ENCODE results near the gene CGN. TPM values are rescaled to one million over a fixed set of nuclear protein-coding genes. Genes with fewer than 3 reads are reported as not detected.

The CGN gene
- total and polyA plus RNA-seq, 10 donors, result 0.09 to 0.87 (median 0.27) TPM; not detected in 2

GRCh38 chr1:151553659-151554058 lies 42.5 kb downstream of the CGN start:
- DNase-seq, result no peak
- intact Hi-C loops (cut with DNase I; ENCODE audit: low total_unique reads), result no loop called here
- TF ChIP-seq CTCF (IDR thresholded peaks at IDR 0.05 in 8 of 11, conservative IDR thresholded peaks at IDR 0.05 in 3 of 11) (no peak), POLR2A (IDR thresholded peaks at IDR 0.05) (no peak), POLR2AphosphoS5 (IDR thresholded peaks at IDR 0.05) (no peak)
- 85 to 96% (median 91%) methylated on average over 4 of the region's 4 CpGs for WGBS, 5 donors
- Histone ChIP-seq H3K27ac (no peak overlapping the region), H3K27me3 (replicated peaks in 1 of 7) (no peaks in the 10 kb centered on the region), H3K9me3 (no peaks in the 10 kb centered on the region), H3K4me1 (no peaks in the 10 kb centered on the region), H3K4me3 (no peak overlapping the region), H3K36me3 (no peaks in the 10 kb centered on the region)

- Histone ChIP-seq H3K36me3 (no peaks in the 10 kb centered on the region), H3K4me1 (no peaks in the 10 kb centered on the region), H3K27me3 (replicated peaks in 1 of 7) (no peaks in the 10 kb centered on the region), H3K27ac (no peak overlapping the region), H3K9me3 (no peaks in the 10 kb centered on the region), H3K4me3 (no peak overlapping the region)
- WGBS, 5 donors, result 85 to 98% (median 89%) methylated on average over 2 of the region's 2 CpGs
- intact Hi-C loops (cut with DNase I; ENCODE audit: low total_unique reads), result no loop called here
- TF ChIP-seq POLR2A (IDR thresholded peaks at IDR 0.05), result no peak
- no peak for TF ChIP-seq POLR2AphosphoS5 (IDR thresholded peaks at IDR 0.05)
- TF ChIP-seq CTCF (IDR thresholded peaks at IDR 0.05 in 8 of 11, conservative IDR thresholded peaks at IDR 0.05 in 3 of 11), result no peak
- DNase-seq, result no peak
Observed at GRCh38 chr1:151556052-151556451, 44.9 kb downstream of the CGN start.

GRCh38 chr1:151562661-151563060 lies 51.5 kb downstream of the CGN start:
- no peaks in the 10 kb centered on the region for H3K27me3 ChIP-seq (replicated peaks in 1 of 7)
- no peak for TF ChIP-seq POLR2A (IDR thresholded peaks at IDR 0.05)
- no peak for TF ChIP-seq POLR2AphosphoS5 (IDR thresholded peaks at IDR 0.05)
- no peak for TF ChIP-seq CTCF (IDR thresholded peaks at IDR 0.05 in 8 of 11, conservative IDR thresholded peaks at IDR 0.05 in 3 of 11)
- DNase-seq, result no peak
- 46 to 100% (median 69%) methylated on average over 1 of the region's 1 CpG for WGBS, 5 donors
- no peak overlapping the region for H3K4me3 ChIP-seq
- H3K9me3 ChIP-seq, result no peaks in the 10 kb centered on the region
- no peaks in the 10 kb centered on the region for H3K4me1 ChIP-seq
- H3K27ac ChIP-seq, result no peak overlapping the region
- peaks cover 0 to 9% (median 0%) of the 10 kb centered on the region in 6 donors for H3K36me3 ChIP-seq
- intact Hi-C loops (cut with DNase I; ENCODE audit: low total_unique reads), result no loop called here

DNA sequence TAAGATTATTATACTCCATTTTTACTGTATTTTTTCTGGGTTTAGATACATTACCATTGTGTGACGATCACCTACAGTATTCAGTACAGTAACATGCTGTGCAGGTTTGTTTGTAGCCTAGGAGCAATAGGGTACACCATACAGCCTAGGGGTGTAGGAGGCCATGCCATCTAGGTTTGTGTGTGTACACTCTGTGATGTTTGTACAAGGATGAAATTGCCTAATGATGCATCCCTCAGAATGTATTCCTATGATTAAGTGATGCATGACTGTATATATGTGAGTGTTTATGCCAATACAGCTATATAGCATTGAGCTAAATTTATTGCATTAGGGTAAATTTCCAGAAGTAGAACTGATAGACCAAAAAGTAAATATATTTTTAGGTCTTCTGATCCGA lies 52.2 kb downstream of the CGN start:
- 39 to 94% (median 47%) methylated on average over 2 of the region's 2 CpGs for WGBS, 5 donors
- Histone ChIP-seq H3K36me3 (peaks cover 0 to 9% (median 0%) of the 10 kb centered on the region in 6 donors), H3K4me1 (no peaks in the 10 kb centered on the region), H3K27ac (no peak overlapping the region), H3K4me3 (no peak overlapping the region), H3K27me3 (replicated peaks in 1 of 7) (no peaks in the 10 kb centered on the region), H3K9me3 (no peaks in the 10 kb centered on the region)
- intact Hi-C loops (cut with DNase I; ENCODE audit: low total_unique reads), result no loop called here
- TF ChIP-seq CTCF (IDR thresholded peaks at IDR 0.05 in 8 of 11, conservative IDR thresholded peaks at IDR 0.05 in 3 of 11), result no peak
- DNase-seq, result no peak

Measured in spleen (tissue), 11 donors.